Tibial nerve (tissue), 4 donors: ENCODE results near the gene SARNP. TPM values are rescaled to one million over a fixed set of nuclear protein-coding genes. Genes with fewer than 3 reads are reported as not detected.

Source experiments
- DNase-seq, 2 donors: peaks; one replicate each; pipeline ENCODE4 v3.0.0-alpha.2; 2019; ENCODE audit warnings: low spot score in 2 of 2
- H3K27ac ChIP-seq, 4 donors: fragments of 200-600 bp; sonication (generic) in 3 of 4; one replicate each; pipeline ENCODE4 v1.5.1; 2017 to 2019; ENCODE audit warnings: mild to moderate bottlenecking in 1 of 4
- H3K27me3 ChIP-seq, 2 donors: fragments of 200-600 bp; sonication (generic) in 1 of 2; one replicate each; pipeline versions ENCODE4 v1.5.1 to v1.6.0; 2017 to 2019
- H3K36me3 ChIP-seq, 3 donors: fragments of 200-600 bp; sonication (generic); one replicate each; pipeline ENCODE4 v1.5.1; 2018 to 2019
- H3K4me1 ChIP-seq, 4 donors: fragments of 200-600 bp; sonication (generic) in 3 of 4; one replicate each; pipeline ENCODE4 v1.5.1; 2017 to 2019
- H3K4me3 ChIP-seq, 4 donors: fragments of 200-600 bp; sonication (generic) in 3 of 4; one replicate each; pipeline ENCODE4 v1.5.1; 2017 to 2019; ENCODE audit warnings: mild to moderate bottlenecking in 1 of 4, moderate library complexity in 1 of 4
- H3K9me3 ChIP-seq, 4 donors: fragments of 200-600 bp; sonication (generic) in 3 of 4; one replicate each; pipeline ENCODE4 v1.5.1; 2017 to 2019
- CTCF ChIP-seq, 5 experiments: fragments of 200-600 bp in 3 of 5; fragments of 450-650 bp in 2 of 5; sonication (generic) in 3 of 5; IDR thresholded peaks; one replicate each; pipeline ENCODE4 v1.5.1; 2016 to 2019; ENCODE audit warnings: antibody characterized with exemption in 5 of 5, mild to moderate bottlenecking in 3 of 5, moderate library complexity in 2 of 5
- EP300 ChIP-seq, 2 donors: sonication (generic); formaldehyde crosslinking; IDR thresholded peaks; one replicate each; pipeline ENCODE4 v1.6.1; 2017; ENCODE audit warnings: antibody characterized with exemption in 2 of 2, mild to moderate bottlenecking in 1 of 2
- POLR2A ChIP-seq, 2 donors: fragments of 450-650 bp; IDR thresholded peaks; one replicate each; pipeline ENCODE4 v1.6.1; 2017; ENCODE audit warnings: antibody characterized with exemption in 2 of 2, mild to moderate bottlenecking in 2 of 2, moderate library complexity in 2 of 2
- WGBS, 2 donors: methylation state at CpG; one replicate each; pipeline ENCODE4 v1.1.5; 2018; 5-methylcytosine and 5-hydroxymethylcytosine counted together
- total RNA-seq, 4 donors: library from RNA; depleted of rRNA; stranded (reverse); fragments of >200 nt; gene quantifications; one replicate each; pipeline ENCODE4 v1.1.0, GENCODE V29; 2016

SARNP gene
- total RNA-seq, 4 donors from 2014 or later, result 33.3 to 62.8 (median 52.8) TPM

GRCh38 chr12:55797550-55797949 is 20.0 kb downstream of the SARNP start:
- peaks cover 3 to 76% (median 19%) of the 10 kb centered on the region in 3 donors for H3K36me3 ChIP-seq
- H3K4me3 ChIP-seq, result no peak overlapping the region
- no peaks in the 10 kb centered on the region for H3K27me3 ChIP-seq
- no peak for DNase-seq
- TF ChIP-seq CTCF (IDR thresholded peaks at IDR 0.05) (no peak), POLR2A (IDR thresholded peaks at IDR 0.05) (no peak), EP300 (IDR thresholded peaks at IDR 0.05) (no peak)
- H3K27ac ChIP-seq, result no peak overlapping the region
- no peaks in the 10 kb centered on the region for H3K9me3 ChIP-seq
- WGBS, 2 donors, result 52 to 53% methylated on average over 4 of the region's 4 CpGs
- H3K4me1 ChIP-seq, result peaks cover 0 to 9% (median 0%) of the 10 kb centered on the region in 4 donors

- H3K36me3 ChIP-seq, result peaks cover 3 to 76% (median 19%) of the 10 kb centered on the region in 3 donors
- peaks cover 0 to 9% (median 0%) of the 10 kb centered on the region in 4 donors for H3K4me1 ChIP-seq
- H3K9me3 ChIP-seq, result no peaks in the 10 kb centered on the region
- no peak overlapping the region for H3K4me3 ChIP-seq
- no peak overlapping the region for H3K27ac ChIP-seq
- no peaks in the 10 kb centered on the region for H3K27me3 ChIP-seq
- no peak for TF ChIP-seq POLR2A (IDR thresholded peaks at IDR 0.05)
- TF ChIP-seq CTCF (IDR thresholded peaks at IDR 0.05), result peak; percentile 36 to 68 (median 45)
- DNase-seq, result peak in 1 of 2 donors; percentile 27
- WGBS, 2 donors, result 37 to 44% methylated on average over 5 of the region's 5 CpGs
Measured at GRCh38 chr12:55797068-55797467, 20.5 kb downstream of the SARNP start.

- Histone ChIP-seq H3K27ac (no peak overlapping the region), H3K9me3 (no peaks in the 10 kb centered on the region), H3K27me3 (no peaks in the 10 kb centered on the region), H3K36me3 (peaks cover 3 to 78% (median 19%) of the 10 kb centered on the region in 3 donors), H3K4me3 (no peak overlapping the region), H3K4me1 (peaks cover 0 to 9% (median 0%) of the 10 kb centered on the region in 4 donors)
- no peak for TF ChIP-seq CTCF (IDR thresholded peaks at IDR 0.05)
- no peak for TF ChIP-seq EP300 (IDR thresholded peaks at IDR 0.05)
- TF ChIP-seq POLR2A (IDR thresholded peaks at IDR 0.05), result no peak
- no peak for DNase-seq
Measured at GRCh38 chr12:55795950-55796349, 21.6 kb downstream of the SARNP start.

DNA sequence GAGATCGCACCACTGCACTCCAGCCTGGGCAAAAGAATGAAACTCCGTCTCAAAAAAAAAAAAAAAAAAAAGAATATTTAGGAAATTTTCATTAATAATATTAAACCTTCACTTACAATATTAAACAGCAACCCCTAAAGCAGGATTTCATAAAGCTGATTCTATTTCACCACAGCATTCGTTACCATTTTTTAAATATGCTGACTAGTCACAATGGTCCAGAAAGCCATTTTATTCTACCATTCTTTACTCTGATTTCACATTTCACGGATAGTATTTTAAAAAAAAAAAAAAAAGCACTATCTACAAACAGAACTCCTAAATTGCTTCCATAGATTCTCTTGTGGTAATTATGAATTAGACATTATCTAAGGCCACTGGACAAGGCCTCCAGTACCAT is 27.6 kb downstream of the SARNP start:
- TF ChIP-seq EP300 (IDR thresholded peaks at IDR 0.05) (no peak), POLR2A (IDR thresholded peaks at IDR 0.05) (no peak), CTCF (IDR thresholded peaks at IDR 0.05) (no peak)
- Histone ChIP-seq H3K36me3 (peaks cover 0 to 94% (median 9%) of the 10 kb centered on the region in 3 donors), H3K27ac (no peak overlapping the region), H3K9me3 (no peaks in the 10 kb centered on the region), H3K27me3 (no peaks in the 10 kb centered on the region), H3K4me3 (no peak overlapping the region), H3K4me1 (no peaks in the 10 kb centered on the region)
- 80 to 82% methylated on average over 4 of the region's 4 CpGs for WGBS, 2 donors
- no peak for DNase-seq

- Histone ChIP-seq H3K4me3 (no peak overlapping the region), H3K27ac (no peak overlapping the region), H3K4me1 (no peaks in the 10 kb centered on the region), H3K9me3 (no peaks in the 10 kb centered on the region), H3K27me3 (no peaks in the 10 kb centered on the region), H3K36me3 (peaks cover 0 to 94% (median 4%) of the 10 kb centered on the region in 3 donors)
- no peak for DNase-seq
- 85 to 89% methylated on average over 2 of the region's 2 CpGs for WGBS, 2 donors
- no peak for TF ChIP-seq EP300 (IDR thresholded peaks at IDR 0.05)
- no peak for TF ChIP-seq POLR2A (IDR thresholded peaks at IDR 0.05)
- no peak for TF ChIP-seq CTCF (IDR thresholded peaks at IDR 0.05)
Measured at GRCh38 chr12:55789171-55789570, 28.4 kb downstream of the SARNP start.
